ENCODE results near the gene LTF.
"Not testable (repeated sequence)": the region's sequence is repeated elsewhere in the genome, so short reads cannot be mapped to it uniquely, and the experiment has no call there.

LTF gene

GRCh38 chr3:46464326-46465195 lies at the start of gene LTF:
LTF (minus strand) TSS chr3:46464905; CDS start chr3:46464867, 38 bp downstream.
- DNase-seq = no peak

- DNase-seq = no peak
Measured at GRCh38 chr3:46512191-46512749, 47.6 kb upstream of the LTF start.

GRCh38 chr3:46509661-46510187 lies 45.0 kb upstream of the LTF start:
- DNase-seq = no peak

DNA sequence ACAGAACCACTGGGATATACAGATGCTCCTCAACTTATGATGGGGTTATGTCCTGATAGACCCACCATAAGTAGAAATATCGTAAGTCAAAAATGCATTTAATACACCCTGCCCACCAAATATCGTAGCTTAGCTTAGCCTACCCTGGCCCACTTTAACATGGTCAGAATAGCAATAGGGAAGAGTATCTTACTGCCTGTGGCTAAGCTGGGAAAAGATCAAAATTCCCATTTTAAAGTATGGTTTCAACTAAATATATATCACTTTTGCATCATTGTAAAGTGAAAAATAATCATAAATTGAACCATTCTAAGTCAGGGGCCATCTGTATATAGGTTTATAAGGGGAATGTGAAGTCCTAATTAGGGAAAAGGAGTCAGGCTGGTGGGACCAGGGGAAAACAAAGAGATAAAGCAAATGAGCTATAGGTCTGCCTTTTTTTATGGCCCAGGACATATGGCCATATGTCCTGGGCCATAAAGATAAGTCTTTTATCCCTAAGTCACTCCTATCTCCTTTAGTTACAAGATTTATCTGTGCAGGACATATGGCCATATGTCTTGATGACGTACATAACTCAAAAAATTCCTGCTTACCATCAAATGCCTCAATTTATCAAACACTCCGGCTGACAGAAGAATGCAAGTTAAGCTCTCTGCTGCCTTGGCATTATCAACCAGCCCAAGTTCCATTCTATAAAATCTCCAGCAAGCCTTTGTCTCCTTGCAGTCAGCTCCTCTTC lies 44.3 kb upstream of the LTF start:
- no peak for DNase-seq

DNA sequence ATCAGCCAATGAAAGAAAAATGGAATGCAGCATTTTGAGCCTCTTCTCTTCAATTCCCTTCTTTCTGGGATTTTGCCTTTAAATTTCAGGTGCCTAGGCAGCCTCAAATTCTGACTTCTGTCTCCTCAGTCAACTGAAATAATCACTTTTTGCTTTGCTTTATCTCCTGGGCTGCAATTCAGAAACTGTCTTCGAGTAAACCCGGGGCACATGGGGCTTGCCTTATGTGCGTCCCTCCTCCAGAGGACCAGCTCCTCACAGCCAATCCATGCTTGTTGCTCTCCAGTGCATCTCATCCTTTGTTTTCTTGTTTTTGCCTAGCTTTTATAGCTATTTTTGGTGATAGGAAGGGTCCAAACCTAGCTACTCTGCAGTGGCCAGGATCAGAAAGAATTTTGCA lies 41.8 kb upstream of the LTF start:
- DNase-seq = no peak

DNA sequence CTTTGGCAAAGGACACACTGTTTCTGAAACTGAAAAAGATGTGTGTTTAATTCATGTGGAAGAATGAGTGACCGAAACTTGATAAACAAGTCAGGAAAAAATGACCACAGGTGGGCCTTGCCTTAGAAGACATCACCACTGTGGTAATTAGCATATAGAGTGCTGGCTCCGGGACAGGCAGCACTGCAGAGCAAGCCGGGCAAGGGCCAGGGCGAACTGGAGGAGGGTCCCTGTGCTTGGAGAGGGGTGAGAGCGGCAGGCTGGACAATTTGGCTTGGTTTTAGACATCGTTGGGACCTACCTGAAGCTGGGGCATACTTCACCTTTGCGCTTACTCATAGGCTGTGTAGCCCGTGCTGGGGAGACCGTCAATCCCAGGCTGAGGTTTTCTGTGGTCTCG lies 41.2 kb upstream of the LTF start:
- no peak for DNase-seq

GRCh38 chr3:46504789-46505188 lies 40.1 kb upstream of the LTF start:
- DNase-seq = peak; percentile 3

DNA sequence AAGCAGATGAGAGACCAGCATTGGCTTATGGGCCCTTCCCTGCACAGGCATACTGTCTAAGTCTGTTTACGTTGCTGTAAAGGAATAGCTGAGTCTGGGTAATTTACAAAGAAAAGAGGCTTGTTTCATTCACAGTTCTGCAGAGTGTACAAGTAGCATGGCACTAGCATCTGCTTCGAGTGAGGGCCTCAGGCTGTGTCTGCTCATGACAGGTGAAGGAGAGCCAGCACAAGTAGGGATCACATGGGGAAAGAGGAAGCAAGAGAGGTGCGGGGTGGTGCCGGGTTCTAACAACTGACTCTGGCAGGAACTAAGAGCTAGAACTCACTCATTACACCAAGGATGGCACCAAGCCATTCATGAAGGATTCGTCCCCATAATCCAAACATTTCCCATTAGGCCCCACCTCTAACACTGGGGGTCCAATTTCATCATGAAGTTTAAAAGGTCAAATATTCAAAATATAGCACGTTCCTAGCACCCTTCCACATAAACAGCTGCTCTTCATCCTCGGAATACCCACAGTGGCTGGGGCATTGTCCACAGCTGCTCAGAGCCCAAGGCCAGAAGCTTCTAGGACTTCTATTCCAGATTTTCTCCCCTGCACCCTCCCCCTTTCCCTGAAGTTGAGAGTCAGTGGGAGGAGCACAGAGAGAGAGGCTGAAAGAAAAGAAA lies 38.6 kb upstream of the LTF start:
- no peak for DNase-seq

DNA sequence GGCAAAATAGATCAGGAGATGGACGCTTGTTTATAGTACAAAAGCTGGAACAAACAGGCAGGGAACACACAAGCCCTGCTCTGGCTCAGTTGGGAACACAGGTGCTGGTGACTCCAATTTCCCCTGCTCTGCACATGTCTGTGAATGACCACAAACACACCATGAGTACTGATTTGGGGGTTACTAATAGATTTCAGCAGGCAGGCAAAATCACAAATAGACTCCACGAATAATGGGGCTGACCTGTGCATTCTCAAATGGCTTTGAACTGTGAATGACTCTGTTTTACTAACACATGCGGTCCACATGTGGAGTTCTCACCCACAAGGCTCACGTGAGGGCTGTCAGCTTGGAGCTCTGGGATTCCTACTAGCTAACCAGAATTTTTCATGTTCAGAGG lies 37.0 kb upstream of the LTF start:
- DNase-seq = no peak

DNA sequence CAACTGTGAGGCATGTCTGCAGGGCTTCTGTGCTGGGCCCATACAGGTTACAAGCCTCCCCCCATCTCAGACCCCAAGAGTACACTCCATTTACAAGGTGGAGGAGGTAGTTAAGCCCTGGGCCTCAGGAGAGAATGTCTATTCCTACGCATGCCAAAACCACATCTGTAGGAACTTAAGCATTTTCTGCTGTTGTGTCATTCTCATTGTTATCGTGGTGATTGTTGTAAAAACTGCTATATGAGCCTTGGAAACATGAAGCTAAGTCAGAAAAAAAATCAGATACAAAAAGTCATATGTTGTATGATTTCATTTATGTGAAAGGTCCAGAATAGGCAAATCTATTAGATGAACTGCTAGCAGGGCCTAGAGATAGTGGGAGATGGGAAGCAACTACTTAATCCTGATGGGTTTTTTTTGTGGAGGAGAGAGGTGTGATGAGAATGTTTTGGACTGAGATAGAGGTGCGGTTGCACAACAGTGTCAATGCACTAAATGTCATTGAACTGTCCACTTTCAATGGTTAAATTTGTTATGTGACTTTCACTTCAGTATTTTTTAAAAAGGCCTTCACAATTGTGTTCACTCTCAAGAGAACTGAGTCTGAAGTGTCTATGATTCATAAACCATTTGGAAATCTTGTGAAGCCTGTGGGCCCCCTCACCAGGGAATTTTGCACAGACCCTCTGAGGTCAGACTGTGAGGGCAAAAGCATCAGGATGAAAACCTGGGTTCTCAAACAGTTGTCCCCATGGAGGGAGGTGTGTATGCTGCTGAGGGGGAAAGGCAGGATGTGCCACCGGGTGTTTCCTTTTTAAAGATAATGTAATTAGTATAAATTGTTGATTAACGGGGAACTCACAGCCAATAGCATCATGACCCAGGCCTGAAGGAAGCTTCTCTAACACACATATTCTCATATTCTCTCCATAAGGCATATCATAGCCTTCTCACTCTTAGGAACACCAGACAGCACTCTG lies 36.2 kb upstream of the LTF start:
- DNase-seq = no peak

GRCh38 chr3:46498916-46499519 lies 34.3 kb upstream of the LTF start:
- no peak for DNase-seq

DNA sequence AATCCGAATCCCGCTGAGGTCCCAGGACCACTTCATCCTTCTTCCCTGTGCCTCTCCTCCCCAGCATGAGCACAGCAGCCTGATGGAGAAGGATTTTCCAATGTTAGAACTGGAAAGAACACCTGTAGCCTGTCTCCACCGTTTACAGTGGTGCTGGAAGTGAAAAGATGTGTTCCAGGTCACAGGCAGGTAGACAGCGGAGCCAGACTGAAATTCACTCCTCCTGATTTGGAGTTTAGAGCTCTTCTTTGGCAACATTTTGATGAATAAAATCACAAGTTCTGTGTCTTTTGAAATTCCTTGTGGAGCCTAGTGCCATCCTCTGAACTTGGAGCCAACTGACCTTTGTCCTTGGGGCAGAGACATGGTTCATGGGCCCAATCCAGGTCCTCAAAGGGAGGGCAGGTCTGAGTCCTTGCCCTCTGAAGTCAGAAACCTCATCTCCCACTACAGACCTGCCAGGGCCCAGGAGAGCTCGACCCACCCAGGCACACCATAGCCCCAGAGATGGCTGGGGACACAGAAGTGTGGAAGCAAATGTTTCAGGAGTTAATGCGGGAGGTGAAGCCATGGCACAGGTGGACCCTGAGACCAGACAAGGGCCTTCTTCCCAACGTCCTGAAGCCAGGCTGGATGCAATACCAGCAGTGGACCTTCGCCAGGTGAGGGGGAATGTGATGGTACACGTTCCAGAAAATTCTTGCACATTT lies 33.0 kb upstream of the LTF start, which contains the start of gene RTP3:
Gene RTP3 (plus strand): TSS at position 421 of the 710 bp plus-strand sequence. CDS start 87 bp downstream, at position 508.
- DNase-seq = no peak

DNA sequence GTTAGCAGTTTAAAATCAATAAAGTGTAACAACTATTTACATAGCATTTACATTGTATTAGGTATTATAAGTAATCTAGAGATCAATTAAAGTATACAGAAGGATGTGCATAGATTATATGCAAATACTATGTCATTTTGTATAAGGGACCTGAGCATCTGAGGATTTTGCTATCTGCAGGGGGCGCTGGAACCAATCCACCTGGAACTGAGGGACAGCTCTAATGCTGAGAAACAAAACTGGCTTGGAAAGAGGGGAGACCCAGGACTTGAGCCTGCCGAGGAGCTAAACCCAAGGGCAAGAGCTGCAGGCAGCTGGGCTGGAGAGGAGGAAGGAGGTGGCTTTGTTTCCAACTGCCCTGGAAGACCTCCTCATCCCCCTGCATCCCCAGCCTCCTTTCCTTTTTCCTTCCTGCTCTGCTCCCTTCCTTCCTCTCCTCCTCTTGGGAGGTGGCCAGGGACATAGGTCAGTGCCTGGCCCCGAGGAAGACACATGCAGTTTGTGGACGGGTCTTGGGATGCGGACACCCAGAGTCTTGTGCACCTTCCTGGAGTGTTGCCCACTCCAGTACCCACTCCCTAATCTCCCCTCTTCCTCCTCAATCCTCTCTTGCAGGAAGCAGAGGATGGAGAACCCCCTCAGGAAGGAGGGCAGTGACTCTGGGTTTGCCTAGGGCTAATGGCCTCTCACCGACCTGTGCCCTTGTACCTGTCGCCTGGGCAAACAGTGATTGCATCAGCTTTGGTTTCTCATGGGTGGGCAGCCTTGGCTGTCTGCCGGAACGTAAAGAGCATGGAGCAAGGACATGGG lies 32.2 kb upstream of the LTF start:
- peak; percentile 57 for DNase-seq

DNA sequence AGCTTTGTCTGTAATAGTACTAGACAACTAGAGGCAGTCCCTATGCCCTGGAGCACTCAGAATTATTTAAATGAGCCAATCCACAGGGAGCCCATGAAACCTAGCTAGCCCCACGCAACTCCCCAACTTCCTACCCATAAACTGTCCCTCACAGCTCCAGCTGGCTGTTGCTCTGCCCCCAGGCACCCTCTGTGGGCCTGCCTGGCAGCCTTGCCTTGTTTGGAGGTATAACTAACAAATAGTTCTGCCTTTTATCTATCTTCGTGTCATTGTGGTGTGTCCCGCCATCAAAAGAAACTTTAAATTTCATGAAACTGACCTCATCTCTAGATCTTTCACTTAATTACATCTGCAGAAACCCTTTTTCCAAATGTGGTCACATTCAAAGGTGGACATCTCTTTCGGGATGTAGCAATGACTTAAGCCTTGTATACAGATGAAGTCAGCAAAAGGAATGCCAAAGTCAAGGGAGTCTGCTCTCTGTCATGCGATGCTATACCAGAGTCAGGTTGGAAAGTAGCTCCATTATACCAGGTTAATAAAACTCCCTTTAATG lies 31.3 kb upstream of the LTF start:
- no peak for DNase-seq

DNA sequence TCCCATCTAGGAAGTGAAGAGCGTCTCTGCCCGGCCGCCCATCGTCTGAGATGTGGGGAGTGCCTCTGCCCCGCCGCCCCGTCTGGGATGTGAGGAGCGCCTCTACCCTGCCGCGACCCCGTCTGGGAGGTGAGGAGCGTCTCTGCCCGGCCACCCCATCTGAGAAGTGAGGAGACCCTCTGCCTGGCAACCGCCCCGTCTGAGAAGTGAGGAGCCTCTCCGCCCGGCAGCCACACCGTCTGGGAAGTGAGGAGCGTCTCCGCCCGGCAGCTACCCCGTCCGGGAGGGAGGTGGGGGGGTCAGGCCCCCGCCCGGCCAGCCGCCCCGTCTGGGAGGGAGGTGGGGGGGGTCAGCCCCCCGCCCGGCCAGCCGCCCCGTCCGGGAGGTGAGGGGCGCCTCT lies 29.8 kb upstream of the LTF start:
- DNase-seq = not testable (repeated sequence)

- DNase-seq = no peak
Measured at GRCh38 chr3:46492890-46493547, 28.3 kb upstream of the LTF start.

DNA sequence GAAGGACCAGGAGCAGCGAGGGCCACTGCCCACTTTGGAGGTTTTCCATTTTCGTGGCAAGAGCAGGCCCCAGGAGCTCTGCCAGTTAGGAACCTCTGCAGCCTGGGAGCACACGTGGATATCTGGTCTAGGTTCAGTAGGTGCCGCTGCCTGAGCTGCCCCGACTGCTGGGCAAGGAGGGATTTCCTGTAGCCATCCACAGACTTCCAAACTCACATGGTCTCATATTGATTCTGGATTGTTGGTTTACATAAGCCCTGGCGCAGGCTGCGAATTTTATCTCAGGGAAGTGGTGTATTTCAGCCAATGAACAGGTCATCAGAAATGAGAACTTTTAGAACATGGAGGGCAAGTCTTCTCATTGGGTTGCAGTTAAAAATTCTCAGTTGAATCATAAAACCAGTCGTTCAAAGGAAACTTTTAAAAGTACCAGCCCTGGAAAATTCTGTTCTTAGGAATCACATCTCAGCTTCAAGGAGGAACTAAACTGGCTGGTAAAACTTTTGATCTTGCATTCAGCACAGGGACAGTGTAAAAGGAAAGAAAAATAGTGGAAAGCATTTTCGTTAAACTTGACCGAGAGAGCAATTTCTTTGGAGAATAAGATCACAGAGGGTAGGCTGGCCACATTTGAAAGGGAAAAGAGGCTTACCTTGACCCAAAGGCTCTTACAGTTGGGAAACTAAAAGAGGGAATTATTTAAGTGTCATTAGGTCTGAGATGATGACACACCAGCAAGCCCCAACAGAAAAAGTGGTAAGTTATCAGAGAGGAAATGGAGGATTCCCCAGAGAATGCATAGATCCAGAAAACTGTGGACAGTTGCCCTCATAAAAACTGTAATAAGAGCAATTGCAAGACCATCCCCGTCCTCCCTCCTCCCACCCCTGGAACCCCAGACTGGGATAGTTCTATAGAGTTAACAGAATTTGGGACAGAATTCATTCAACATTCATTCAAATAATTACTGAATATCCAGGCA lies 26.7 kb upstream of the LTF start:
- DNase-seq = no peak
